ENCODE results near the gene RAB38. TPM values are rescaled to one million over a fixed set of nuclear protein-coding genes. Genes with fewer than 3 reads are reported as not detected.

Gene RAB38
- total RNA-seq, 1 experiment from 2014 or later: 13.3 TPM

GRCh38 chr11:88164320-88164719 lies 10.9 kb downstream of the RAB38 start:
- Mint-ChIP-seq H3K27ac (no peak overlapping the region), H3K36me3 (peaks cover 19% of the 10 kb centered on the region), H3K27me3 (ENCODE audit: low read depth) (no peaks in the 10 kb centered on the region), H3K9me3 (peaks cover 13% of the 10 kb centered on the region), H3K4me3 (no peak overlapping the region), H3K4me1 (no peaks in the 10 kb centered on the region)
- TF ChIP-seq AFF4 (CRISPR knock-in tag; IDR thresholded peaks at IDR 0.05; ENCODE audit: borderline replicate concordance): no peak
- TF ChIP-seq FOXJ3 (CRISPR knock-in tag; IDR thresholded peaks at IDR 0.05; ENCODE audit: borderline replicate concordance): no peak
- no peak for TF ChIP-seq CREM (CRISPR knock-in tag; IDR thresholded peaks at IDR 0.05)
- TF ChIP-seq TEAD1 (CRISPR knock-in tag; IDR thresholded peaks at IDR 0.05): no peak
- no peak for TF ChIP-seq ZNF263 (CRISPR knock-in tag; IDR thresholded peaks at IDR 0.05; ENCODE audit: low read depth)
- TF ChIP-seq ZNF671 (CRISPR knock-in tag; IDR thresholded peaks at IDR 0.05): no peak
- no peak for TF ChIP-seq SMAD3 (CRISPR knock-in tag; IDR thresholded peaks at IDR 0.05; ENCODE audit: borderline replicate concordance)
- no peak for TF ChIP-seq FOXP1 (CRISPR knock-in tag; IDR thresholded peaks at IDR 0.05; ENCODE audit: borderline replicate concordance)
- no peak for TF ChIP-seq NFE2L1 (CRISPR knock-in tag; IDR thresholded peaks at IDR 0.05)
- POLR2A ChIA-PET: no interaction called here
- DNase-seq (ENCODE audit: low spot score) (no peak), ATAC-seq (no peak)
- CTCF ChIA-PET: no interaction called here

- Mint-ChIP-seq H3K4me1 (peaks cover 7% of the 10 kb centered on the region; the same call in 1 of the 2 replicates), H3K4me3 (no peak overlapping the region), H3K27ac (no peak overlapping the region), H3K36me3 (peaks cover 51% of the 10 kb centered on the region), H3K27me3 (ENCODE audit: low read depth) (no peaks in the 10 kb centered on the region; the same call in 1 of the 2 replicates), H3K9me3 (peaks cover 51% of the 10 kb centered on the region)
- CTCF ChIA-PET: no interaction called here
- POLR2A ChIA-PET: no interaction called here
- no peak for ATAC-seq
- TF ChIP-seq CREB1 (CRISPR knock-in tag; IDR thresholded peaks at IDR 0.05) (no peak), ARID4B (CRISPR knock-in tag; IDR thresholded peaks at IDR 0.05; ENCODE audit: borderline replicate concordance) (no peak), ERG (CRISPR knock-in tag; IDR thresholded peaks at IDR 0.05) (no peak), ZNF232 (CRISPR knock-in tag; IDR thresholded peaks at IDR 0.05) (no peak), ATF1 (CRISPR knock-in tag; IDR thresholded peaks at IDR 0.05) (no peak)
- TF ChIP-seq, protein P1, sequence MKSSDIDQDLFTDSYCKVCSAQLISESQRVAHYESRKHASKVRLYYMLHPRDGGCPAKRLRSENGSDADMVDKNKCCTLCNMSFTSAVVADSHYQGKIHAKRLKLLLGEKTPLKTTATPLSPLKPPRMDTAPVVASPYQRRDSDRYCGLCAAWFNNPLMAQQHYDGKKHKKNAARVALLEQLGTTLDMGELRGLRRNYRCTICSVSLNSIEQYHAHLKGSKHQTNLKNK (CRISPR knock-in tag; IDR thresholded peaks at IDR 0.05): no peak
- TF ChIP-seq, protein P2, sequence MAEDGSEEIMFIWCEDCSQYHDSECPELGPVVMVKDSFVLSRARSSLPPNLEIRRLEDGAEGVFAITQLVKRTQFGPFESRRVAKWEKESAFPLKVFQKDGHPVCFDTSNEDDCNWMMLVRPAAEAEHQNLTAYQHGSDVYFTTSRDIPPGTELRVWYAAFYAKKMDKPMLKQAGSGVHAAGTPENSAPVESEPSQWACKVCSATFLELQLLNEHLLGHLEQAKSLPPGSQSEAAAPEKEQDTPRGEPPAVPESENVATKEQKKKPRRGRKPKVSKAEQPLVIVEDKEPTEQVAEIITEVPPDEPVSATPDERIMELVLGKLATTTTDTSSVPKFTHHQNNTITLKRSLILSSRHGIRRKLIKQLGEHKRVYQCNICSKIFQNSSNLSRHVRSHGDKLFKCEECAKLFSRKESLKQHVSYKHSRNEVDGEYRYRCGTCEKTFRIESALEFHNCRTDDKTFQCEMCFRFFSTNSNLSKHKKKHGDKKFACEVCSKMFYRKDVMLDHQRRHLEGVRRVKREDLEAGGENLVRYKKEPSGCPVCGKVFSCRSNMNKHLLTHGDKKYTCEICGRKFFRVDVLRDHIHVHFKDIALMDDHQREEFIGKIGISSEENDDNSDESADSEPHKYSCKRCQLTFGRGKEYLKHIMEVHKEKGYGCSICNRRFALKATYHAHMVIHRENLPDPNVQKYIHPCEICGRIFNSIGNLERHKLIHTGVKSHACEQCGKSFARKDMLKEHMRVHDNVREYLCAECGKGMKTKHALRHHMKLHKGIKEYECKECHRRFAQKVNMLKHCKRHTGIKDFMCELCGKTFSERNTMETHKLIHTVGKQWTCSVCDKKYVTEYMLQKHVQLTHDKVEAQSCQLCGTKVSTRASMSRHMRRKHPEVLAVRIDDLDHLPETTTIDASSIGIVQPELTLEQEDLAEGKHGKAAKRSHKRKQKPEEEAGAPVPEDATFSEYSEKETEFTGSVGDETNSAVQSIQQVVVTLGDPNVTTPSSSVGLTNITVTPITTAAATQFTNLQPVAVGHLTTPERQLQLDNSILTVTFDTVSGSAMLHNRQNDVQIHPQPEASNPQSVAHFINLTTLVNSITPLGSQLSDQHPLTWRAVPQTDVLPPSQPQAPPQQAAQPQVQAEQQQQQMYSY (CRISPR knock-in tag; IDR thresholded peaks at IDR 0.05): no peak
- TF ChIP-seq, protein P3, sequence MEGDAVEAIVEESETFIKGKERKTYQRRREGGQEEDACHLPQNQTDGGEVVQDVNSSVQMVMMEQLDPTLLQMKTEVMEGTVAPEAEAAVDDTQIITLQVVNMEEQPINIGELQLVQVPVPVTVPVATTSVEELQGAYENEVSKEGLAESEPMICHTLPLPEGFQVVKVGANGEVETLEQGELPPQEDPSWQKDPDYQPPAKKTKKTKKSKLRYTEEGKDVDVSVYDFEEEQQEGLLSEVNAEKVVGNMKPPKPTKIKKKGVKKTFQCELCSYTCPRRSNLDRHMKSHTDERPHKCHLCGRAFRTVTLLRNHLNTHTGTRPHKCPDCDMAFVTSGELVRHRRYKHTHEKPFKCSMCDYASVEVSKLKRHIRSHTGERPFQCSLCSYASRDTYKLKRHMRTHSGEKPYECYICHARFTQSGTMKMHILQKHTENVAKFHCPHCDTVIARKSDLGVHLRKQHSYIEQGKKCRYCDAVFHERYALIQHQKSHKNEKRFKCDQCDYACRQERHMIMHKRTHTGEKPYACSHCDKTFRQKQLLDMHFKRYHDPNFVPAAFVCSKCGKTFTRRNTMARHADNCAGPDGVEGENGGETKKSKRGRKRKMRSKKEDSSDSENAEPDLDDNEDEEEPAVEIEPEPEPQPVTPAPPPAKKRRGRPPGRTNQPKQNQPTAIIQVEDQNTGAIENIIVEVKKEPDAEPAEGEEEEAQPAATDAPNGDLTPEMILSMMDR (IDR thresholded peaks at IDR 0.05): no peak
- DNase-seq (ENCODE audit: low spot score): no peak
These were observed 17.2 kb downstream of the RAB38 start for GRCh38 chr11:88158081-88158480.

All from WTC11 (cell line).